CD4-positive, alpha-beta T cell treated with Interleukin-17A for 4 hours (primary cell): ENCODE measurements around the gene DENND4A.
"Not testable (repeated sequence)": the region's sequence is repeated elsewhere in the genome, so short reads cannot be mapped to it uniquely, and the experiment has no call there.

Source experiments
- DNase-seq: peaks from one replicate; pipeline ENCODE4 v3.0.0-alpha.2; 2020; ENCODE audit warnings: mixed read lengths

Gene DENND4A

GRCh38 chr15:65629548-65629947, 162.5 kb downstream of the DENND4A start:
- DNase-seq: no peak

GRCh38 chr15:65626856-65627255, 165.2 kb downstream of the DENND4A start:
- DNase-seq: no peak

- no peak for DNase-seq
Measured at GRCh38 chr15:65623103-65623502, 169.0 kb downstream of the DENND4A start.

- no peak for DNase-seq
Measured at GRCh38 chr15:65621638-65622037, 170.5 kb downstream of the DENND4A start, which contains the start of gene SLC24A1. SLC24A1 (plus strand) TSS chr15:65621938; CDS start chr15:65624081, 2,143 bp downstream.

- no peak for DNase-seq
Measured at GRCh38 chr15:65620833-65621232, 171.3 kb downstream of the DENND4A start.

- DNase-seq: no peak
Measured at GRCh38 chr15:65619626-65620290, 172.3 kb downstream of the DENND4A start.

GRCh38 chr15:65618560-65619109, 173.5 kb downstream of the DENND4A start:
- DNase-seq: no peak

GRCh38 chr15:65615887-65616286, 176.2 kb downstream of the DENND4A start:
- DNase-seq: not testable (repeated sequence)

GRCh38 chr15:65612949-65613744, 178.9 kb downstream of the DENND4A start:
- DNase-seq: no peak

- DNase-seq: no peak
Measured at GRCh38 chr15:65612616-65612946, 179.5 kb downstream of the DENND4A start.

GRCh38 chr15:65611888-65612615, 180.0 kb downstream of the DENND4A start:
- peak; percentile 7 for DNase-seq

GRCh38 chr15:65610871-65611718, 181.0 kb downstream of the DENND4A start, which contains the start of gene INTS14:
INTS14 (minus strand) TSS chr15:65611131; CDS start chr15:65607380, 3,751 bp downstream.
- DNase-seq: peak; percentile 97
